Measurements from ENCODE around the gene FAM151A.

The FAM151A gene

GRCh38 chr1:54627196-54627595 lies 3.9 kb upstream of the FAM151A start:
- no peaks in the 10 kb centered on the region for H3K27me3 ChIP-seq
- no peaks in the 10 kb centered on the region for H3K36me3 ChIP-seq
- H3K4me1 ChIP-seq: no peaks in the 10 kb centered on the region
- no peak for DNase-seq
- H3K27ac ChIP-seq: no peak overlapping the region
- intact Hi-C loops (cut with DNase I; ENCODE audit: low total_unique reads): no loop called here
- no peaks in the 10 kb centered on the region for H3K9me3 ChIP-seq
- TF ChIP-seq, protein P1, sequence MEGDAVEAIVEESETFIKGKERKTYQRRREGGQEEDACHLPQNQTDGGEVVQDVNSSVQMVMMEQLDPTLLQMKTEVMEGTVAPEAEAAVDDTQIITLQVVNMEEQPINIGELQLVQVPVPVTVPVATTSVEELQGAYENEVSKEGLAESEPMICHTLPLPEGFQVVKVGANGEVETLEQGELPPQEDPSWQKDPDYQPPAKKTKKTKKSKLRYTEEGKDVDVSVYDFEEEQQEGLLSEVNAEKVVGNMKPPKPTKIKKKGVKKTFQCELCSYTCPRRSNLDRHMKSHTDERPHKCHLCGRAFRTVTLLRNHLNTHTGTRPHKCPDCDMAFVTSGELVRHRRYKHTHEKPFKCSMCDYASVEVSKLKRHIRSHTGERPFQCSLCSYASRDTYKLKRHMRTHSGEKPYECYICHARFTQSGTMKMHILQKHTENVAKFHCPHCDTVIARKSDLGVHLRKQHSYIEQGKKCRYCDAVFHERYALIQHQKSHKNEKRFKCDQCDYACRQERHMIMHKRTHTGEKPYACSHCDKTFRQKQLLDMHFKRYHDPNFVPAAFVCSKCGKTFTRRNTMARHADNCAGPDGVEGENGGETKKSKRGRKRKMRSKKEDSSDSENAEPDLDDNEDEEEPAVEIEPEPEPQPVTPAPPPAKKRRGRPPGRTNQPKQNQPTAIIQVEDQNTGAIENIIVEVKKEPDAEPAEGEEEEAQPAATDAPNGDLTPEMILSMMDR (IDR thresholded peaks at IDR 0.05): no peak
- H3K4me3 ChIP-seq: no peak overlapping the region

DNA sequence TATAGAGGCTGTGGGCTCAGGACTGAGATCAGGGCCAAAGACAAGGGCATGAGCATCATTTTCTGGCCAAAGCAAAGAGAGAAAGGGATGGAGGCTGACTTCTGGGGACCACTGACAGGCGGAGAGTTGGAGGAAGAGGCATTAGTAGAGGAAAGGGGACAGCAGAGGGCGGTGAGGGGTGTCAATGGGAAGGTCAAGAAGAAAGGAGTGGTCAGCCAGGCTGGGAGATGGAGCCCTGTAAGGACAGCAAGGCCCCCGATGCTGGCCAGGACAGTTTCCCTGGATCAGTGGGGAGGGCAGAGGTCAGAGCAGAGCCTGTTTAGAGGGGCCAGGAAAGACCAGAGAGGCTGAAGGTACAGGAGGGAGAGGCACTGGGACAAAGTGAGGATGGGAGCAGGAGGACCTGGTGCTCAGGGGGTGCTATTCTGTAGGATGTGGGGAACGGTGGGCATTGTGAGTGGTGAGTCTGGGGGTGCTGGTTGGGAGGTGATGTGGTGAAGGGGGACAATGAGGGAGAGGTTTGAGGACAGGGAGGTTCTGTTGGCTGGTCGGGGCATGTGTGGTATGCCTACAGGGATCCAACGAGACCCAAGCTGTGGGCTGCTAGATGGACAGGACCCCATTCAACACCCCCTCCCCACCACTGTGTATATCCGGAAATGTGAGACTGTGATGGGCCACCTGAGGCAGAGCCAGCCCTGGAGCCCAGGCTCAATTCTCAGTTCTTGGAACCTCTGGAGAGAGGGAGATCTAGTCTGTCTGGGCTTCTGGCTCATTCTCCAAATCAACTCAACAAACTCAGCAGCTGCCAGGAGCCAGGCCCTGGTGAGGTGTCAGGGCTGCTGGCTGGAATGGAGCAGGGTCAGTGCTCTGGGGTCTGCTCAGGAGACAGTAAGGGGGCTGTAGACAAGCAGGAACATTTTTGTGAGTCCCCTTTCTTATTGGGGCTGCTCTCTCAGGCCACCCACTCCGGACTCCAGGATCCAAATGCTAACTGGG lies 1.4 kb upstream of the FAM151A start:
- H3K36me3 ChIP-seq: no peaks in the 10 kb centered on the region
- H3K4me3 ChIP-seq: no peak overlapping the region
- no peaks in the 10 kb centered on the region for H3K9me3 ChIP-seq
- H3K4me1 ChIP-seq: no peaks in the 10 kb centered on the region
- H3K27ac ChIP-seq: no peak overlapping the region
- H3K27me3 ChIP-seq: no peaks in the 10 kb centered on the region
- TF ChIP-seq, protein P1 (IDR thresholded peaks at IDR 0.05): no peak
- DNase-seq: no peak
- intact Hi-C loops (cut with DNase I; ENCODE audit: low total_unique reads): no loop called here

GRCh38 chr1:54619749-54620148 lies 3.6 kb downstream of the FAM151A start:
- Histone ChIP-seq H3K27me3 (no peaks in the 10 kb centered on the region), H3K27ac (no peak overlapping the region), H3K36me3 (no peaks in the 10 kb centered on the region), H3K4me3 (no peak overlapping the region), H3K4me1 (no peaks in the 10 kb centered on the region), H3K9me3 (no peaks in the 10 kb centered on the region)
- TF ChIP-seq, protein P1 (IDR thresholded peaks at IDR 0.05): no peak
- DNase-seq: no peak
- intact Hi-C loops (cut with DNase I; ENCODE audit: low total_unique reads): no loop called here

DNA sequence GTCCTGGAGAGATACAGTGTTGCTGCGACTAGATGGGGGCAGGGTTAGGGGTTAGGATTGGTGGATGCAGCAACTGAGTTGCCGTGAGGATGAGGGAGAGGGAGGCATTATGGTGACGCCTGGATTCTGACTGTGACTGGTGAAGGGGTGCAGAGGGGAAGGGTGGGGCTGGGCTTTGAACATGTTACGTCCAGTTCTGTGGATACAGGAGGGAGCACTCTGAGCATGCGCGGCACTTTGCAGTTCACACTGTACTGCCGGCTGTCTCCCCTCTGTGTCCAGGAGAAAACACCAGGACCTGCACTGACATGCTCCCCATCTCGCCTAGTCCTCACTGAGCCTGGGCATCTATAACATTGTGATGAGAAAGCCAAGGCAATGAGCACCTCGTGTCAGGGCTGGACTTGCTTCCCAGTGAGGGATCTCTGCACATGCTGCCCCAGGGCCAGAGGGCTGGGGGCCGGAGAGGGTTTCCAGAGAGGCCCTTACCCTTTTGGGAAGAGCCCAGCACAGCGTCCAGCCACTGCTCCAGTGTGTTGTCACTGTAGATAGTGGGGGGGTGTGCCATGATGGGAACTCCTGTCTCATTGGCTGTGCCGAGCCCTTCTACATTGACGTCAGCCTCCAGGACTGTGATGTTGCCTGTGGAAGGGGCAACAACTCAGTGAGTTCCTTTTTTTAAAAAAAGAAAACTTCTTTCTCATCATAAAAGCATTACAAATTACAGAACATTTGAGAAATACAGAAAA lies 7.6 kb downstream of the FAM151A start:
- Histone ChIP-seq H3K4me1 (peaks cover 0 to 11% (median 0%) of the 10 kb centered on the region in 4 donors), H3K36me3 (peaks cover 0 to under 1% (median 0%) of the 10 kb centered on the region in 3 donors), H3K4me3 (no peak overlapping the region), H3K27ac (no peak overlapping the region), H3K27me3 (no peaks in the 10 kb centered on the region), H3K9me3 (no peaks in the 10 kb centered on the region)
- TF ChIP-seq, protein P1 (IDR thresholded peaks at IDR 0.05): no peak
- no peak for DNase-seq
- intact Hi-C loops (cut with DNase I; ENCODE audit: low total_unique reads): no loop called here

GRCh38 chr1:54614563-54614962 lies 8.8 kb downstream of the FAM151A start:
- Histone ChIP-seq H3K4me1 (peaks cover 0 to 11% (median 2%) of the 10 kb centered on the region in 4 donors), H3K9me3 (no peaks in the 10 kb centered on the region), H3K4me3 (no peak overlapping the region), H3K36me3 (peaks cover 0 to 11% (median 0%) of the 10 kb centered on the region in 3 donors), H3K27ac (no peak overlapping the region), H3K27me3 (no peaks in the 10 kb centered on the region)
- TF ChIP-seq, protein P1 (IDR thresholded peaks at IDR 0.05): no peak
- no peak for DNase-seq
- intact Hi-C loops (cut with DNase I; ENCODE audit: low total_unique reads): no loop called here

Measured in tibial artery (tissue), 4 donors.